Gastrocnemius medialis (tissue), 4 donors: ENCODE results near the gene IQSEC1. TPM values are rescaled to one million over a fixed set of nuclear protein-coding genes. Genes with fewer than 3 reads are reported as not detected.

ENCODE experiments used
- ATAC-seq, 2 donors: fragments of 150-250 bp; one replicate each; pipeline ENCODE4 v1.9.1; 2016
- DNase-seq, 2 donors: peaks; one replicate each; pipeline ENCODE4 v3.0.0-alpha.2; 2019
- H3K27ac ChIP-seq, 4 donors: fragments of 200-600 bp; sonication (generic); 1 replicate in 1 of 4; 2 replicates in 3 of 4; pipeline ENCODE4 v1.5.1; 2016 to 2018; ENCODE audit warnings: mild to moderate bottlenecking in 2 of 4, moderate library complexity in 1 of 4
- H3K27me3 ChIP-seq, 3 donors: fragments of 200-600 bp; sonication (generic) in 2 of 3; 1 replicate in 1 of 3; 2 replicates in 2 of 3; pipeline versions ENCODE4 v1.5.1 to v1.6.0; 2016 to 2019; ENCODE audit warnings: mild to moderate bottlenecking in 1 of 3, moderate library complexity in 1 of 3
- H3K36me3 ChIP-seq, 2 donors: fragments of 200-600 bp; sonication (generic) in 1 of 2; one replicate each; pipeline ENCODE4 v1.5.1; 2017 to 2018
- H3K4me1 ChIP-seq, 2 donors: fragments of 200-600 bp; sonication (generic) in 1 of 2; one replicate each; pipeline ENCODE4 v1.5.1; 2016 to 2017; ENCODE audit warnings: mild to moderate bottlenecking in 2 of 2
- H3K4me3 ChIP-seq, 4 donors: fragments of 200-600 bp; sonication (generic) in 3 of 4; 1 replicate in 1 of 4; 2 replicates in 3 of 4; pipeline ENCODE4 v1.5.1; 2016 to 2019; ENCODE audit warnings: mild to moderate bottlenecking in 2 of 4
- H3K9me3 ChIP-seq, 3 donors: fragments of 200-600 bp; sonication (generic) in 2 of 3; 1 replicate in 1 of 3; 2 replicates in 2 of 3; pipeline ENCODE4 v1.5.1; 2016 to 2019
- POLR2A ChIP-seq, 2 donors: fragments of 450-650 bp; IDR thresholded peaks; one replicate each; pipeline ENCODE4 v1.6.1; 2017; ENCODE audit warnings: antibody characterized with exemption in 2 of 2, mild to moderate bottlenecking in 2 of 2, moderate library complexity in 2 of 2
- in situ Hi-C, 4 donors: fragments of 200-750 bp; cut with MboI; loops; one replicate each; pipeline versions ENCODE4 v1.15.0 to v1.8.0; 2017; ENCODE audit warnings: low sequenced_read_pairs in 4 of 4
- intact Hi-C: fragments of 100-400 bp; cut with DNase I; formaldehyde crosslinking; loops from one replicate; pipeline ENCODE4 v1.15.1; 2023; ENCODE audit warnings: low total_unique reads
- total RNA-seq, 4 donors: library from RNA; depleted of rRNA; stranded (reverse); fragments of >200 nt; gene quantifications; one replicate each; pipeline versions ENCODE4 v1.1.0 to v1.2.3, GENCODE V29; 2016
- TF ChIP-seq, protein P1 (sequence below), 5 experiments: fragments of 450-650 bp in 3 of 5; fragments of 200-600 bp in 2 of 5; sonication (generic) in 2 of 5; IDR thresholded peaks in 4 of 5; conservative IDR thresholded peaks in 1 of 5; 1 replicate in 4 of 5; 2 replicates in 1 of 5; pipeline ENCODE4 v1.5.1; 2016 to 2019; ENCODE audit warnings: antibody characterized with exemption in 5 of 5, mild to moderate bottlenecking in 3 of 5, moderate library complexity in 3 of 5

IQSEC1 gene
- total RNA-seq, 4 donors from 2014 or later: 15.2 to 31.3 (median 28.0) TPM

DNA sequence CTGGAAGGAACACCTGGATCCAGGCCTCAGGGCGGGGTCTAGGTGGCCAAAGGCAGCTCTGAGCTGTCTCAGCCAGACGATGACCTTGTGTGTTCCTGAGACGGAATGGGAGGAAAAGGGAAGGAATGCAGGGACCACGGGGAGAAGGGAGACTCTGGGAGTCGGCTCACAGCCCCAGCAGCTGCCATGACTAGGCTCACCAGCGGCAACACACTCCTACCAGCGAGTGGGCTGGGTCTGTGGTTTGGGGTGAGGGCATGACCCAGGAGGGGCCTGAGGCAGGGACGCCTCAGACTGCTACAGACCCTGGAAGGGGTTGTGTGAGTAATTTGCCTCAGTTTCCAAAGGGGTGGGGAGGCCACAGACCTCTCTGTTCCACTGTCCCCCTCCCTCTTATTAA, 19.8 kb downstream of the IQSEC1 start:
- TF ChIP-seq, protein P1, sequence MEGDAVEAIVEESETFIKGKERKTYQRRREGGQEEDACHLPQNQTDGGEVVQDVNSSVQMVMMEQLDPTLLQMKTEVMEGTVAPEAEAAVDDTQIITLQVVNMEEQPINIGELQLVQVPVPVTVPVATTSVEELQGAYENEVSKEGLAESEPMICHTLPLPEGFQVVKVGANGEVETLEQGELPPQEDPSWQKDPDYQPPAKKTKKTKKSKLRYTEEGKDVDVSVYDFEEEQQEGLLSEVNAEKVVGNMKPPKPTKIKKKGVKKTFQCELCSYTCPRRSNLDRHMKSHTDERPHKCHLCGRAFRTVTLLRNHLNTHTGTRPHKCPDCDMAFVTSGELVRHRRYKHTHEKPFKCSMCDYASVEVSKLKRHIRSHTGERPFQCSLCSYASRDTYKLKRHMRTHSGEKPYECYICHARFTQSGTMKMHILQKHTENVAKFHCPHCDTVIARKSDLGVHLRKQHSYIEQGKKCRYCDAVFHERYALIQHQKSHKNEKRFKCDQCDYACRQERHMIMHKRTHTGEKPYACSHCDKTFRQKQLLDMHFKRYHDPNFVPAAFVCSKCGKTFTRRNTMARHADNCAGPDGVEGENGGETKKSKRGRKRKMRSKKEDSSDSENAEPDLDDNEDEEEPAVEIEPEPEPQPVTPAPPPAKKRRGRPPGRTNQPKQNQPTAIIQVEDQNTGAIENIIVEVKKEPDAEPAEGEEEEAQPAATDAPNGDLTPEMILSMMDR (IDR thresholded peaks at IDR 0.05 in 4 of 5, conservative IDR thresholded peaks at IDR 0.05 in 1 of 5): no peak
- TF ChIP-seq POLR2A (IDR thresholded peaks at IDR 0.05): no peak
- intact Hi-C loops: no loop called here
- H3K27me3 ChIP-seq: no peaks in the 10 kb centered on the region
- in situ Hi-C loops: no loop called here
- H3K9me3 ChIP-seq: no peaks in the 10 kb centered on the region
- ATAC-seq (no peak), DNase-seq (no peak)
- no peak overlapping the region for H3K27ac ChIP-seq
- H3K4me3 ChIP-seq: no peak overlapping the region
- no peaks in the 10 kb centered on the region for H3K4me1 ChIP-seq
- no peaks in the 10 kb centered on the region for H3K36me3 ChIP-seq

DNA sequence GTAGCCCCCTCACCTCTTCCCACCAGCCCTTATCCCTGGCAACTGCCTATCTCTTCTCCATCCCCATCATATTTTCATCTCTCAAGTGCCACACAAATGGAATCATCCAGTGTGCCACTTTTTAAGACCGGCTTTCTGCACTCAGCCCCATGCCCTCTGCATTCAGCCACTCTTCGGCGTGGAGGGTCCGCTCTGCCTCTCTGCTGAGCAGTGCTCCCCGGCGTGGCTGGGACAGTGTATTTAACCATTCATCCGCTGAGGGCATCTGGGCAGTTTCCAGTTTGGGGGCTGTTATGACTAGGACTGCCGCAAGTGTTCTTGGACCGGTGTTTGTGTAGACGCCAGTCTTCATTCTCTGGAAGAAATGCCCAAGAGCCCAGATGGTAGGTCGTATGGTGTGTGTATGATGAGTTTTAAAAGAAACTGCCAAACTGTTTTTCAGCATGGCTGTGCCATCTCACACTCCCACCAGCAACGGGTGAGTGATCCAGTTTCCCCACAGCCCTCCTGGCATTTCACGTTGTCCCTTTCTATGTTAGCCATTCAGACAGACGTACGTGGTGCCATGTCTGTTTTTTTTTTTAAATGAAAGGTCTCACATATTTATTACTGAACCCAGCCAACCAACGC, 20.9 kb downstream of the IQSEC1 start:
- Histone ChIP-seq H3K36me3 (no peaks in the 10 kb centered on the region), H3K4me1 (no peaks in the 10 kb centered on the region), H3K4me3 (no peak overlapping the region), H3K9me3 (no peaks in the 10 kb centered on the region), H3K27me3 (no peaks in the 10 kb centered on the region), H3K27ac (no peak overlapping the region)
- DNase-seq: no peak
- in situ Hi-C loops (no loop called here), intact Hi-C loops (no loop called here)
- TF ChIP-seq, protein P1 (IDR thresholded peaks at IDR 0.05 in 4 of 5, conservative IDR thresholded peaks at IDR 0.05 in 1 of 5): no peak
- no peak for TF ChIP-seq POLR2A (IDR thresholded peaks at IDR 0.05)
- no peak for ATAC-seq

DNA sequence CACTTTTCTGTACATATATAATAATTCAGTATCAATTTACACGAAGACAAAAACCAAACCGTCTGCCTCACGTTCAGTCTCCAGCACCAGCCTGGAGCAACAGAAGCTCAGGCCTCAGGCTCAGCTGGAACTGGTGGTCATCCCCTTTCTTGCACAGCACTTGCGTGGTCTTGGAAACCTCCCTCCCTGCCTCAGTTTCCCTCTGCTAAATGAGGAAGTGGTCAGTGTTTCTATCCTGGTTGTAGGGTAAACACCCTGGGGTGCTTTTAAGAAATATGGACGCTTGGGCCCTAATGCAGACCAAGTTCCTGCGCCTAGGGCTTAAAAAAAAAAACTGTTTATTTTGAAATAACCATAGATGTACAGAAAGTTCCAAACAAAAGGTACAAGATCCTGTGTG, 21.6 kb downstream of the IQSEC1 start:
- no peak for ATAC-seq
- in situ Hi-C loops (no loop called here), intact Hi-C loops (no loop called here)
- TF ChIP-seq, protein P1 (IDR thresholded peaks at IDR 0.05 in 4 of 5, conservative IDR thresholded peaks at IDR 0.05 in 1 of 5): no peak
- TF ChIP-seq POLR2A (IDR thresholded peaks at IDR 0.05): no peak
- no peaks in the 10 kb centered on the region for H3K4me1 ChIP-seq
- no peaks in the 10 kb centered on the region for H3K36me3 ChIP-seq
- no peak overlapping the region for H3K4me3 ChIP-seq
- no peaks in the 10 kb centered on the region for H3K27me3 ChIP-seq
- H3K9me3 ChIP-seq: no peaks in the 10 kb centered on the region
- no peak overlapping the region for H3K27ac ChIP-seq
- DNase-seq: no peak

DNA sequence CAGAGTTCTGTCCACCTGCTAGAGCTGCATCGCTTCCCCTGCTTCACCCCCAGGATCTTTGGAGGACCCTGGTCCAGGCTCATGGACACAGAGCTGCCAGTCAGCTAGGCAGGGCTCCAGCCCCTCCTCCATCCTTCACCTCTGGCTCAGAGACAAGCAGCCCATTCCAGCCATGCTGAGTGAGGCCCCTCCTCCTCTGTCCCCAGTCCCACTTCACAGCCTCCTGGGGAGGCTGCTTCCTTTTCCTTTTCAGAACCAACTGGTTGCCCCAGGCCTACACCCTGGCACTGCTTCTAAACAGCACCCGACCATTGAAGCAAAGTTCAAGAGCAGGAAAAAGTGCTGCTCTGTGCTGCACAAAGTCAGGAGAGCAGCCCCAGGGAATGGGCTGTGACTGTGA, 22.2 kb downstream of the IQSEC1 start:
- Histone ChIP-seq H3K4me1 (no peaks in the 10 kb centered on the region), H3K9me3 (no peaks in the 10 kb centered on the region), H3K4me3 (no peak overlapping the region), H3K27ac (no peak overlapping the region), H3K27me3 (no peaks in the 10 kb centered on the region), H3K36me3 (no peaks in the 10 kb centered on the region)
- DNase-seq (no peak), ATAC-seq (no peak)
- TF ChIP-seq, protein P1 (IDR thresholded peaks at IDR 0.05 in 4 of 5, conservative IDR thresholded peaks at IDR 0.05 in 1 of 5): no peak
- no peak for TF ChIP-seq POLR2A (IDR thresholded peaks at IDR 0.05)
- intact Hi-C loops (no loop called here), in situ Hi-C loops (no loop called here)

DNA sequence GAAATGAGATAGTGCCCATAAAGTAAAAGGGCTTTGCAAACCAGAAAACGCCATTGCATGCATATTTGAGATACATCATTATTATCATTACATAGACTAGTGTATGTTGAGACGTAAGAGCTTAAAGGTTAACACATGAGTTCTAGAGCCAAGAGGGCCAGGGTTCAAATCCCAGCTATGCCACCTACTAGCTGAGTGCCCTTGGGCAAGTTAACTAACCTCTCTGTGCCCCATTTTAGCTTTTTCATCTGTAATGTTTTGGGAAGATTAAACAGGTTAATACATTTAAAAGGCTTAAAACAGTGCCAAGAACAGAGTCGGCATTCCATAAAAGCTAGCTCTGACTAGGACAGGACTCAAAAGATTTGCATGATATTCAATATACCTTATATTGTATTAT, 22.8 kb downstream of the IQSEC1 start:
- in situ Hi-C loops: no loop called here
- TF ChIP-seq POLR2A (IDR thresholded peaks at IDR 0.05): no peak
- TF ChIP-seq, protein P1 (IDR thresholded peaks at IDR 0.05 in 4 of 5, conservative IDR thresholded peaks at IDR 0.05 in 1 of 5): no peak
- no peak for DNase-seq
- Histone ChIP-seq H3K4me3 (no peak overlapping the region), H3K27me3 (no peaks in the 10 kb centered on the region), H3K36me3 (no peaks in the 10 kb centered on the region), H3K9me3 (no peaks in the 10 kb centered on the region), H3K4me1 (no peaks in the 10 kb centered on the region), H3K27ac (no peak overlapping the region)
- intact Hi-C loops: no loop called here
- ATAC-seq: no peak
